Measurements from ENCODE around the gene BCL11B. TPM values are rescaled to one million over a fixed set of nuclear protein-coding genes. Genes with fewer than 3 reads are reported as not detected.

Gene BCL11B
- total and polyA plus RNA-seq, 2 donors (not counting 1 experiment from before 2014, with no cell fraction given): 0.33 to 0.42 TPM

DNA sequence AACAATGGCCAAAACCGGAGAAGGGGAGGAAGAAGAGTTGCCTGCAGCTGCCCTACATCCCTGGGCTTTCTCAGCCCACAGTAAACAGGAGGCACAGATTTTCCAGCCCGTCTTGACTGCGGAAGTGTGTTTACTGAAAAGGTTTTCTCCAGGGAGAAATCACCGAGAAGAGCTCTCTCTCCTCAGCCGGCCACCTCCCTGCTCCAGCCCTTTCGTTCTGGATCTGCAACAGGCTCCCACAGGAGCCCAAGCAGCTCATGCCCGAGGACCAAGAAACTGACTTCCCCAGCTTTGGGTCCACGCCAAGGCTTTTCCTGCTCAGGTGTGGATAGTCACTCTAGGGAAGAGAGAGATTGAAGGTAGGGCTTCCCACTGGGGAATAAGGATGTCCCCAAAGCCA lies 61.7 kb downstream of the BCL11B start:
- peaks cover 0 to 9% (median 0%) of the 10 kb centered on the region in 3 donors for H3K9me3 ChIP-seq (ENCODE audit: control extremely low read depth in 1 of 3, control insufficient read depth in 2 of 3, insufficient read depth in 1 of 3, low read length in 2 of 3)
- no peak overlapping the region for H3K9ac ChIP-seq (ENCODE audit: low read length)
- ATAC-seq (ENCODE audit: low read depth) (no peak), DNase-seq (no peak)
- no peak for TF ChIP-seq EZH2 (IDR thresholded peaks at IDR 0.05; ENCODE audit: borderline replicate concordance, insufficient read depth, low read depth, low read length, poor library complexity, severe bottlenecking)
- TF ChIP-seq, protein P1, sequence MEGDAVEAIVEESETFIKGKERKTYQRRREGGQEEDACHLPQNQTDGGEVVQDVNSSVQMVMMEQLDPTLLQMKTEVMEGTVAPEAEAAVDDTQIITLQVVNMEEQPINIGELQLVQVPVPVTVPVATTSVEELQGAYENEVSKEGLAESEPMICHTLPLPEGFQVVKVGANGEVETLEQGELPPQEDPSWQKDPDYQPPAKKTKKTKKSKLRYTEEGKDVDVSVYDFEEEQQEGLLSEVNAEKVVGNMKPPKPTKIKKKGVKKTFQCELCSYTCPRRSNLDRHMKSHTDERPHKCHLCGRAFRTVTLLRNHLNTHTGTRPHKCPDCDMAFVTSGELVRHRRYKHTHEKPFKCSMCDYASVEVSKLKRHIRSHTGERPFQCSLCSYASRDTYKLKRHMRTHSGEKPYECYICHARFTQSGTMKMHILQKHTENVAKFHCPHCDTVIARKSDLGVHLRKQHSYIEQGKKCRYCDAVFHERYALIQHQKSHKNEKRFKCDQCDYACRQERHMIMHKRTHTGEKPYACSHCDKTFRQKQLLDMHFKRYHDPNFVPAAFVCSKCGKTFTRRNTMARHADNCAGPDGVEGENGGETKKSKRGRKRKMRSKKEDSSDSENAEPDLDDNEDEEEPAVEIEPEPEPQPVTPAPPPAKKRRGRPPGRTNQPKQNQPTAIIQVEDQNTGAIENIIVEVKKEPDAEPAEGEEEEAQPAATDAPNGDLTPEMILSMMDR (IDR thresholded peaks at IDR 0.05): no peak
- H3K4me1 ChIP-seq (ENCODE audit: control insufficient read depth in 2 of 2, insufficient read depth in 2 of 2, low read length in 2 of 2): no peaks in the 10 kb centered on the region
- intact Hi-C loops (cut with micrococcal nuclease): no loop called here
- no peaks in the 10 kb centered on the region for H3K79me2 ChIP-seq (ENCODE audit: control insufficient read depth, insufficient read depth, low read length)
- no peak overlapping the region for H3K27ac Mint-ChIP-seq
- ChIA-PET CTCF (no interaction called here), POLR2A (no interaction called here)
- H3K9me3 Mint-ChIP-seq (ENCODE audit: insufficient read depth): no peaks in the 10 kb centered on the region
- no peaks in the 10 kb centered on the region for H3K4me1 Mint-ChIP-seq
- H3K27ac ChIP-seq (ENCODE audit: low read length in 2 of 2): no peak overlapping the region
- H3K4me3 Mint-ChIP-seq: no peak overlapping the region
- H3K4me2 ChIP-seq (replicated peaks; ENCODE audit: low read depth, low read length, poor library complexity, severe bottlenecking): no peak overlapping the region
- no peaks in the 10 kb centered on the region for H3K27me3 ChIP-seq (replicated peaks in 1 of 4; ENCODE audit: control extremely low read depth in 1 of 4, control insufficient read depth in 3 of 4, insufficient read depth in 4 of 4, low read length in 3 of 4)
- no peaks in the 10 kb centered on the region for H3K27me3 Mint-ChIP-seq
- no peaks in the 10 kb centered on the region for H4K20me1 ChIP-seq (ENCODE audit: control insufficient read depth, insufficient read depth, low read length, poor library complexity, severe bottlenecking)
- H3K4me3 ChIP-seq (ENCODE audit: control extremely low read depth in 1 of 5, extremely low read depth in 1 of 5, insufficient read depth in 1 of 5, low read depth in 2 of 5, low read length in 4 of 5): no peak overlapping the region
- no peak overlapping the region for H2AFZ ChIP-seq (ENCODE audit: insufficient read depth, low read depth, low read length, poor library complexity, severe bottlenecking)
- H3K36me3 ChIP-seq (replicated peaks in 1 of 2; ENCODE audit: control extremely low read depth in 1 of 2, control insufficient read depth in 1 of 2, extremely low read depth in 1 of 2, insufficient read depth in 2 of 2, low read length in 1 of 2): no peaks in the 10 kb centered on the region
- WGBS (ENCODE audit: insufficient coverage): 63% methylated on average over 4 of the region's 8 CpGs

DNA sequence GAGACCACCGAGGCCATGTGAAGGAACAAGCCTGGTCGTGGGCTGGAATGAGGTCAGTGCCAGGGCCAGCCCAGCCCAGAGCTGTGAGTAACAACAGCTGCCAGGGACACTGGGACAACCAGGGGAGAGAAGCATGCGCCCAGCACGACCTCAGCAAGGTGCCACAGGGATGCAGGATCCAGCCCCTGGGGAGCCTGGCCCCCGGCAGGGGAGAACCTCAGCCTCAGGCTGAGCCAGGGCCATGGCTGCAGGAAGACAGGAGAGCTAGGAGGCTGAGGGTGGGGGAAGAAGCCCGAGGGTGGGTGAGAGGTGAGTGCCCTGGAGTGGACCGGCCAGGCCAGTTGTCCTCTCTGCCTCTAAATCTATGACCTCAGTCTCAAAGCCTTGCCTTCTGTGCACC lies 62.6 kb downstream of the BCL11B start:
- ATAC-seq (ENCODE audit: low read depth): no peak
- CTCF ChIA-PET: no interaction called here

More for the DNA sequence above, 62.6 kb downstream of the BCL11B start:
- H3K9me3 Mint-ChIP-seq (ENCODE audit: insufficient read depth): no peaks in the 10 kb centered on the region
- Histone ChIP-seq H3K9me3 (ENCODE audit: control extremely low read depth in 1 of 3, control insufficient read depth in 2 of 3, insufficient read depth in 1 of 3, low read length in 2 of 3) (peaks cover 0 to 14% (median 0%) of the 10 kb centered on the region in 3 donors), H2AFZ (ENCODE audit: insufficient read depth, low read depth, low read length, poor library complexity, severe bottlenecking) (no peak overlapping the region), H3K4me1 (ENCODE audit: control insufficient read depth in 2 of 2, insufficient read depth in 2 of 2, low read length in 2 of 2) (no peaks in the 10 kb centered on the region), H3K4me2 (replicated peaks; ENCODE audit: low read depth, low read length, poor library complexity, severe bottlenecking) (no peak overlapping the region), H3K27ac (ENCODE audit: low read length in 2 of 2) (no peak overlapping the region), H3K27me3 (replicated peaks in 1 of 4; ENCODE audit: control extremely low read depth in 1 of 4, control insufficient read depth in 3 of 4, insufficient read depth in 4 of 4, low read length in 3 of 4) (no peaks in the 10 kb centered on the region), H4K20me1 (ENCODE audit: control insufficient read depth, insufficient read depth, low read length, poor library complexity, severe bottlenecking) (no peaks in the 10 kb centered on the region), H3K36me3 (replicated peaks in 1 of 2; ENCODE audit: control extremely low read depth in 1 of 2, control insufficient read depth in 1 of 2, extremely low read depth in 1 of 2, insufficient read depth in 2 of 2, low read length in 1 of 2) (no peaks in the 10 kb centered on the region), H3K79me2 (ENCODE audit: control insufficient read depth, insufficient read depth, low read length) (no peaks in the 10 kb centered on the region), H3K9ac (ENCODE audit: low read length) (no peak overlapping the region), H3K4me3 (ENCODE audit: control extremely low read depth in 1 of 5, extremely low read depth in 1 of 5, insufficient read depth in 1 of 5, low read depth in 2 of 5, low read length in 4 of 5) (no peak overlapping the region)
- H3K27me3 Mint-ChIP-seq: no peaks in the 10 kb centered on the region
- no peak for TF ChIP-seq EZH2 (IDR thresholded peaks at IDR 0.05; ENCODE audit: borderline replicate concordance, insufficient read depth, low read depth, low read length, poor library complexity, severe bottlenecking)
- TF ChIP-seq, protein P1 (IDR thresholded peaks at IDR 0.05): no peak
- POLR2A ChIA-PET: no interaction called here
- H3K4me3 Mint-ChIP-seq: no peak overlapping the region
- H3K4me1 Mint-ChIP-seq: no peaks in the 10 kb centered on the region
- intact Hi-C loops (cut with micrococcal nuclease): no loop called here
- WGBS (ENCODE audit: insufficient coverage): 83% methylated on average over 5 of the region's 7 CpGs
- no peak overlapping the region for H3K27ac Mint-ChIP-seq
- DNase-seq: no peak
